ENCODE data around the gene ATP11B.

- TF ChIP-seq CTCF (IDR thresholded peaks at IDR 0.05) (no peak), POLR2A (IDR thresholded peaks at IDR 0.05) (no peak)
Measured at GRCh38 chr3:182925944-182926337, 132.6 kb downstream of the ATP11B start.

All from thyroid gland (tissue), 4 donors.